ENCODE data around the gene CHMP4A. TPM values are rescaled to one million over a fixed set of nuclear protein-coding genes. Genes with fewer than 3 reads are reported as not detected.

CHMP4A gene
- total RNA-seq, 1 donor: 13.8 TPM

- no peak for TF ChIP-seq CTCF (IDR thresholded peaks at IDR 0.05; ENCODE audit: insufficient read depth, low read depth, low read length)
- DNase-seq (ENCODE audit: low read depth): no peak
- H3K4me3 ChIP-seq (ENCODE audit: low read depth, low read length): peak overlapping the region; percentile 12
Observed at GRCh38 chr14:24197056-24197450, 16.2 kb downstream of the CHMP4A start.

GRCh38 chr14:24196071-24197055, 16.9 kb downstream of the CHMP4A start:
- DNase-seq (ENCODE audit: low read depth): peak; percentile 39
- H3K4me3 ChIP-seq (ENCODE audit: low read depth, low read length): peak overlapping the region; percentile 84
- TF ChIP-seq CTCF (IDR thresholded peaks at IDR 0.05; ENCODE audit: insufficient read depth, low read depth, low read length): no peak

GRCh38 chr14:24195186-24196070, 17.9 kb downstream of the CHMP4A start, which contains the start of gene TM9SF1:
TSS of gene TM9SF1 (minus strand) at chr14:24195441. CDS start at chr14:24195019, 422 bp downstream.
- peak within 1 kb of the TSS; percentile 84 for H3K4me3 ChIP-seq (ENCODE audit: low read depth, low read length)
- DNase-seq (ENCODE audit: low read depth): peak; percentile 91
- no peak for TF ChIP-seq CTCF (IDR thresholded peaks at IDR 0.05; ENCODE audit: insufficient read depth, low read depth, low read length)

DNA sequence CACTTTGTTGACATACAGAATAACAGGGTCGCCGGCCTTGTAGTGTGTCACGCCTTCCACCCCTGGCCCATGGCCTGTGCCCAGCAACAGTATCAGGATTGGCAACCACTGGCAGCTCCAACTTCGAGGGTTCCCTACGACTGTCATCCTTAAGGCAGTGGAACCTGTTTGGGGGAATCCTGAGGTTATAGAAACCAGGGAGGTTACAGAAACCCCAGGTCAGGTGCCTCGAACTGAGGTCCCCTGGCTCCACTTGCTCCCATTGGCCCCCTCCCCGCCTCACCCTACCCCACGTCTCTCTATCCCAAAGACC, 18.5 kb downstream of the CHMP4A start:
- no peak for TF ChIP-seq CTCF (IDR thresholded peaks at IDR 0.05; ENCODE audit: insufficient read depth, low read depth, low read length)
- DNase-seq (ENCODE audit: low read depth): no peak
- H3K4me3 ChIP-seq (ENCODE audit: low read depth, low read length): peak overlapping the region; percentile 84

DNA sequence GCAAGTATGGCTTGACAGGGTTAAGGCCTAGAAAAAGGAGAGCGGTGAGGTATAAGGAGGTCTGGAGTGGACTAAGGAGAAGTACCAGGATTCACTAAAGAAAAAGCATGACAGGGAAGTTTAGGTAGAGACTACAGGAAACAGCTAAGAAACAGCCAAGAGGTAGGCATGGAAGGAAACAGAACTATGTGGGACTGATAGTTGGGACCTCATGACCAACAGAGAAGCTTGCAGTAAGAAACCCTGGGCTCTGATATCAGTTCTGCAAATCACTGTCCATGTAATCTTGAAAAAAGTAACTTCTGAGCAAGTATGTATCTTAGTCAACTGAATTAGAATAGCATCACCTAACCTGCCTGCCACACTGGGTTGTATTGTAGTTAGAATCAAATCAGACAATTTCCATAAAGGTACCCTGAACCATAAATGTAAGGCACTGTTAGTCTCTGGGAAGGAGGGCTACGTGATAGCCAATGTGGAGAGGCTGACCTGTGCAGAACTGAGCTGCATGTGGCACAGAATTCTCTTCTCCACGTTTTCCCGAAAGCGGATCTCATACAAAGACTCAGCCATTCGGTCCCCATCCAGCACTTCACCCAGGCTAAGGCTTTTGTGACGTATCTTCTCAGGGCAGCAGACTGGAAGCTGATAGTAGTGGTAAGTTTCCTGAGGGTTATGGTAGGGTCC, 19.0 kb downstream of the CHMP4A start:
- TF ChIP-seq CTCF (IDR thresholded peaks at IDR 0.05; ENCODE audit: insufficient read depth, low read depth, low read length): no peak
- DNase-seq (ENCODE audit: low read depth): no peak
- peak overlapping the region; percentile 84 for H3K4me3 ChIP-seq (ENCODE audit: low read depth, low read length)

DNA sequence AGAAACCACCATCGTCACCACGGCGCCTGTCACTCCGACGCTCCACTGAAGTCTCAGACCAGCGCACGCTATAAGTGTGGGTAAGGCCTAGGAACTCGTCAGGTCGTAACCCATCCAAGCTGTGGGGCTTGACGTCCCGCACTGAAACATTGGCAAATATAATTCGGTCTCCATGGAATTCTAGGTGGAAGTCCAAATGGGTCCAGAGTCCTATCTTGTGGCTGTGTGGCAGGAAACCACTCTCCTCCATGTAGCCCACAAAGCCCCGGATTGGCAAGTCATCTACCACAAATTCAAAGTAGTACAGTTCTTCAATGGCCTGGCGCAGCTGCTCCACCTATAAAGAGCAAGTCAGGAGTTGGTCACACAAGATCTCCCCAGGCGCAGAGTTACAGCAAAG, 20.4 kb downstream of the CHMP4A start:
- TF ChIP-seq CTCF (IDR thresholded peaks at IDR 0.05; ENCODE audit: insufficient read depth, low read depth, low read length): no peak
- no peak overlapping the region for H3K4me3 ChIP-seq (ENCODE audit: low read depth, low read length)
- DNase-seq (ENCODE audit: low read depth): no peak
